ENCODE data around the gene MTHFD2.
"Not testable (repeated sequence)": the region's sequence is repeated elsewhere in the genome, so short reads cannot be mapped to it uniquely, and the experiment has no call there.

The MTHFD2 gene
- 51.9 to 134 reads per million in 2 donors for total RNA-seq

- DNase-seq = peak; percentile 79
Observed at GRCh38 chr2:74198461-74199274, at the start of gene MTHFD2. Gene MTHFD2 (plus strand): TSS chr2:74198615. CDS start chr2:74198642, 27 bp downstream.

DNA sequence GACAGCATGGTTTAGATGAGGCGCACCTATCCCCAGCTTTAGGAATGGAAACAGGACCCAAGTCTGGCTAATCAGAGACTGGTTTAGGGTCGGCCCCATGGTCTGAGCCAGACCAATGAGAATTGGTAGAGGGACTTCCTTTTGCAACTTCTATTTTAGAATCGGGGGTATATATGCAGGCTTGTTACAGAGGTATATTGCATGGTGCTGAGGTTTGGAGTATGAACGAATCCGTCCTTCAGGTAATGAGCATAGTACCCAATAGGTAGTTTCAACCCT is 49.2 kb upstream of the MTHFD2 start:
- DNase-seq = no peak

GRCh38 chr2:74149570-74150319 is 48.7 kb upstream of the MTHFD2 start:
- no peak for DNase-seq

DNA sequence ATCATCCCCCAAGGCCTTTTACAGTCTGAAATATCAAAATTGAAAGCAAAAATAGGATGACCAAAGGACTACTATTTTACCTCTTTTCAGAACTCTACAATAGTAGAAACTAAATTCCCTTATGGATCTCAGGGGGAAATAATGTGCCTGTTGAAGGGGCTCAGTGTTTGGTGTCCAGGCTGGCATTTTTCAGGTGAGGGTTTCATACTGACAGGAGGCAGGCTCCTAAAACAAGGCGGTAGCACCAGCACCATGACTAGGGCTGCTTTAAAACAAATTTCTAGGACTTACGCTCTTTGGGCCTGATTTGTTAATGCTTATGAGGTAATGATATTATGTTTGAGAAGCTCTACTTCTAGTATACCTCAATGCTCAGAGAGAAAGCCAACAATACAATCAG is 45.5 kb upstream of the MTHFD2 start:
- DNase-seq = no peak

- no peak for DNase-seq
Observed at GRCh38 chr2:74155830-74156229, 42.6 kb upstream of the MTHFD2 start.

DNA sequence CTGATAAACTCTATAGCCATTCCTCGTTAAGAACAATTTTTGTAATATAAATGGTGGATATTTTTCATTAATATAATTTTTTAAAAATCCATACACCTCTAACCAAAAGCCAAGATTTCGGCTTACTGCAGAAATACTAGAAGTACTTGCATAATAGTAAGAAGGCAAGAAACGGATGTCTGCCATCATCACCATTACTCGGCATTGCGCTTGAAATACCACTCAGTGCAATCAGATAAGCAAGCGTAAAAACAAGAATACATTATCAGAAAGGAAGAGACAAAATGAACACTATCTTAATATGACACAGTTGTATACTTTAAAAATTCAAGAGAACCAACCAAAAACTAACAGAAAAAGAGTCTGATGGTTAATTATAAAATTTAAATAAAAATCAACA is 35.5 kb upstream of the MTHFD2 start:
- DNase-seq = no peak

- no peak for DNase-seq
Observed at GRCh38 chr2:74164761-74165160, 33.7 kb upstream of the MTHFD2 start.

DNA sequence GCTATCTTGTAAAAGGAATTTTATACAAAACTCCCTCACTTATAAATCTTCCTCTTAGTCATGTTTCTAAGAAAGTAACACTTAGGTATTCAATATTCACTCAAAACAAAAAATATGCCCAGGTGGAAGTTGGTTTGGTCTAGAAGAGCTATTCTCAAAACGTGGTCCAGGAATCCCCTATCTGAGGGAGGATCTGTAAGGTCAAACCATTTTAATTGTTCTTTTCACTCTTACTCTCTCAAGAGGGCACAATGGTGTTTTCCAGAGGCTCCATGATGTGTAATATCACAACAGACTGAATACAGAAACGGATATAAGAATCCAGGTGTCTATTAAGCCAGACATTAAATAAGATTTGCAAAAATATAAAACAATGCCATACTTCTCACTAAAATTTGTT is 29.7 kb upstream of the MTHFD2 start:
- no peak for DNase-seq

- no peak for DNase-seq
Observed at GRCh38 chr2:74174909-74175308, 23.5 kb upstream of the MTHFD2 start.

DNA sequence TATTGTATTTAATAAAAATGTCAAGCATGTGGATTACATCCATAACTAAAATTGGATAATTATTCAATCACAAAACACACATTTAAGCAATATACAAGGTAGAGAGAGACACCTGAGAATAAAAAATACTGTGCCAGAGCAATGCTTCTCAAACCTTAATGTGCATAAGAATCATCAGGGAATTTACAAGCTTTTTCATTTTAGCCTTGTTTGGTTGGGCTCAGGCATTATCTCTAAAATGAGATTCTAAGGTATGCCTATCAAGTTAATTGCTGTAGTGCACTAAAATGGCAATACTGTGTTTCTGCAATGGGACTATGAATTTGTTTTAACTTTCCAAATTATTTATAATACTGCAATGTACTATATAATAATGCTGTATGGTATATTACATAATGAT is 20.7 kb upstream of the MTHFD2 start:
- no peak for DNase-seq

- DNase-seq = peak; percentile 96
Observed at GRCh38 chr2:74178211-74179062, 20.0 kb upstream of the MTHFD2 start, which contains the start of gene MOB1A. Gene MOB1A (minus strand): TSS chr2:74178879. CDS start chr2:74178674, 205 bp downstream.

GRCh38 chr2:74179063-74179865 is 19.2 kb upstream of the MTHFD2 start:
- DNase-seq = no peak

DNA sequence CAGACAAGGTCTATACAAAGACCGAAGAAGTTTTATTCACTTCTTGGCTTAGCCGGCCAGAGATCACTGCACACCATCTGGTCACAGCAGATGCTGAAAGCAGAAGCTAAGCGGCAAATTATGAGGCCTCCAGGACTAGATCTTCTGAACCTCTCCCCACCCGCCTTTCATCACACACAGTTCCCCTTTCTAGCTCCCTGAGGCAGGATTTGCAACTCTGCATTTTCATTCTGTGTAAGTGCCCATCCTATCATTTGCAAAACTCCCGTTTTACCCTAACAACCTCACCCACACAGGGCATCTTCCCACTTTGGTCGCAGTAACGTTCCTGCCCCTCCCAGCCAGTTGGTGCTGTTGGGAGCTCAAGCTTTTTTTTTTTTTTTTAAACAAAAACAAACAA is 16.7 kb upstream of the MTHFD2 start:
- no peak for DNase-seq

GRCh38 chr2:74183878-74184277 is 14.5 kb upstream of the MTHFD2 start:
- DNase-seq = no peak

DNA sequence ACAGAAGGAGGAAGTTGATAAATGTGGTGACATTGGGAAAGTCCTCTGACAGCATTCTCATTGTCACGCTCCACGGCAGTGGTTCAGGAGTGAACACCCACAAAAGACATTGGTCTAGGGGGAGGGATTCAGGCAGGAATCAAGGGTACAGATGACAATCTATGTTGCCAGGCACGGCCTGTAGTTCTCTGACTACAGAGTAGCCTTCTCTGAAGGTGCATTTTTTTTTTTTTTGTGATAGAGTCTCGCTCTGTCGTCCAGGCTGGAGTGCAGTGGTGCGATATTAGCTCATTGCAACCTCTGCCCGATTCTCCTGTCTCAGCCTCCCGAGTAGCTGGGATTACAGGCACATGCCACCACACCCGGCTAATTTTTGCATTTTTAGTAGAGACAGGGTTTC is 12.4 kb upstream of the MTHFD2 start:
- DNase-seq = no peak

DNA sequence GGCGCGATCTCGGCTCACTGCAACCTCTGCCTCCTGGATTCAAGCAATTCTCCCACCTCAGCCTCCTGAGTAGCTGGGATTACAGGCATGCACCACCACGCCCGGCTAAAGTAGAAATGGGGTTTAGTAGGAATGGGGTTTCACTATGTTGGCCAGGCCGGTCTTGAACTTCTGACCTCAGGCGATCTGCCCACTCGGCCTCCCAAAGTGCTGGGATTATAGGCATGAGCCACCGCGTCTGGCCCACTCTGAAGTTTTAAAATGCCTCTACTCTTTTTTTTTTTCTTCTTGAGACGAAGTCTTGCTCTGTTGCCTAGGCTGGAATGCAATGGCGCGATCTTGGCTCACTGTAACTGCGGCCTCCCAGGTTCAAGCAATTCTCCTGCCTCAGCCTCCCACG is 11.7 kb upstream of the MTHFD2 start:
- DNase-seq = not testable (repeated sequence)

- no peak for DNase-seq
Observed at GRCh38 chr2:74188018-74188601, 10.3 kb upstream of the MTHFD2 start.

DNA sequence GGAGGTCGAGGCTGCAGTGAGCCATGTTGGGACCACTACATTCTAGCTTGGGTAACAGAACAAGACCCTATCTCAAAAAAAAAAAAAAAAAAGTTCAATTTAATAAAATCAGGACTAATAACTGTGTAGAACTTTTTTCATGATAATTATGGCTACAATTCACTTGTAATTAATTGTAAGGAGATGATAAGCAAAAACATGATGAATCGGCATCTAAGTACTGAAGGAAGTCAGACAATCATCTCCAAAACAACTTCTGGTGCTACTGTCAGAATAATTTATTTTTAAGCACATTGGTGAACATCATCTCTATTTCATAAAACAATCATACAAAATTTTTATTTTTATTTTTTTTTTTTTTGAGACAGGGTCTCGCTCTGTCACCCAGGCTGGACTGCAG is 9.7 kb upstream of the MTHFD2 start:
- no peak for DNase-seq

DNA sequence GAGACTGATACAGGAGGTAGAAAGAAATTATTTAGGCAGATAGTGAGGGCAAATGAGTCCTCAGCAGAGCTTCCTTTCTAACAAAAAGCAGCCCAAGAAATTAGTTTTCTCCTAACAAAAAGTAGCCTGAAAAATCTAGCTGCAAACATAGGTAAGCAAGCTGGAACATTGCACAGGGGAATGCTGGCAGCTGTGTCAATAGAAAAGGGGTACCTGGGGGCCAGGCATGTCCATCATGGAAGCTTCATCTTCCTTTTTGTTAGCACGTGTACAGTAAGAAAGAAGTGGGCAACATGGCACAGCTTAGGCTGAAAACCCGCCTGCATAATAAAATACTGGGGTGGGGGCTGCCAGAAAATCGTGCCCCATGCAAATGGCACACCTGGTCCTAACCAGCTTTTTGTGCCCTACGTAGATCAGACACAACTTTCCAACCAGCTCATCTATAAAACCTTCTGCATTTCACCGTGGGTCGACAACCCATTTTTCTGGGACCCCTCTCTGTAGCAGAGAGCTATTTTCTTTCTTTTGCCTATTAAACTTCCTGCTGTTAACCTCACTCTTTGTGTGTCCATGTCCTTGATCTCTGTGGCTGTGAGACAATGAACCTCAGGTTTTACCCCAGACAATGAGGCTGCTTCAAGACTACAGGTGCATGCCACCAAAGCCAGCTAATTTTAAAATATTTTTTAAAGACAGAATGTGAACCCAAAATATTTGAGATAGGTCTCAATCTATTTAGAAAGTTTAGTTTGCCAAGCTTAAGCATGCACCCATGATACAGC is 6.6 kb upstream of the MTHFD2 start:
- no peak for DNase-seq

GRCh38 chr2:74194799-74195198 is 3.6 kb upstream of the MTHFD2 start:
- no peak for DNase-seq

- DNase-seq = no peak
Observed at GRCh38 chr2:74197049-74197448, 1.4 kb upstream of the MTHFD2 start.

Data from T-helper 9 cell (primary cell).